HG02623 (cell line): ENCODE measurements around the gene VCL.
"Not testable (repeated sequence)": the region's sequence is repeated elsewhere in the genome, so short reads cannot be mapped to it uniquely, and the experiment has no call there.

ENCODE experiments used
- ATAC-seq: cut with Tn5 transposase; IDR thresholded peaks from one replicate; pipeline ENCODE4 v1.9.1; 2021; ENCODE audit warnings: moderate library complexity; ENCODE audit not compliant: unreplicated experiment

Gene VCL

DNA sequence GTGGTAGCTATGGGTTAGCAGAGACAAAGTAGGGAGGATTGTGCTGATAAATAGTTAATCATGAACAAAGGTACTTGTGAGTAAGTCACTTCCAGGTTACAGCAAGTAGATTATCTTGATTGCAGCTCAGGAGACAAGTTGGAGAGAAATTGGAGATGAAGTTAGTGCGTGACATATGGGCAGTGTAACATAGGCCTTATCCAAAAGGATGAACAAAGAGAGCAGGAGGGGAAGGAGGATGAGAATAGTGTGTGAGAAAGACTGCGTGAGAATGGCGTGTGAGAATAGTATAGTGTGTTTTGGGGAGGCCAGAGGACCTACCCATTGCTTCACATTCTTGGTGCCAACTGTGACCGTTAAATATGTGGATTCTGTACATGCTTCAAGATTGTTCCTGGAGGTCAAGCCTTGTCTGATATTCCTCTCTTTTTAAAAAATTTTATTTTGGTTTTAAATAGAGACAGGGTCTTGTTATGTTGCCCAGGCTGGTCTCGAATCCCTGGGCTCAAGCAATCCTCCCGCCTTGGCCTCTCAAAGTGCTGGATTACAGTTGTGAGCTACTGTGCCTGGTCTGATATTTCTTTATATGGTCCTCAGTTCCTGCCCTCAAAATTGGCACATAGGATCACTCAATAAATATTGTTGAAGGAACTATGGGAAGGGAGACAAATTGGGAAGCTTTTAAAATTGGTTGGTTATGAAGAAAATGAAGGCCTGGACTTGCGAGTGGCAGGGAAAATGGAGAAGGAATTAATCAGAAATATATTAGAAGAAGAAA is 3.2 kb downstream of the VCL start:
- no peak for ATAC-seq

DNA sequence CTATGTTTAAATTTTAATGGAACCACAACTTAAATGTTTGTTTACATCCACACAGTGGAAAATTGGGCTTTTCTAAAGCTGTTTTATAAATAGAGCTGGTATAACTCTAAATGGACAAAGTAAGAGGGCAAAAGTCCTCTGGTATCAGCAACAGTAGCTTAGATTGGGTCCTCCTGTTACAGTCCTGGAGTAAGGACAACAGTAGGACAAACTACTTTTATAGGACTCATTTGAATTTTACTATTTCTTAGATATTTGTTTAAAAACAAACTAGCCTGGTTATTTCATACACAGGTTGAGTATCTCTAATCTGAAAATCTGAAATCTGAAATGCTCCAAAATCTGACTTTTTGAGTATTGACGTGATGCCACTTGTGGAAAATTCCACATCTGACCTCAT is 8.4 kb downstream of the VCL start:
- no peak for ATAC-seq

DNA sequence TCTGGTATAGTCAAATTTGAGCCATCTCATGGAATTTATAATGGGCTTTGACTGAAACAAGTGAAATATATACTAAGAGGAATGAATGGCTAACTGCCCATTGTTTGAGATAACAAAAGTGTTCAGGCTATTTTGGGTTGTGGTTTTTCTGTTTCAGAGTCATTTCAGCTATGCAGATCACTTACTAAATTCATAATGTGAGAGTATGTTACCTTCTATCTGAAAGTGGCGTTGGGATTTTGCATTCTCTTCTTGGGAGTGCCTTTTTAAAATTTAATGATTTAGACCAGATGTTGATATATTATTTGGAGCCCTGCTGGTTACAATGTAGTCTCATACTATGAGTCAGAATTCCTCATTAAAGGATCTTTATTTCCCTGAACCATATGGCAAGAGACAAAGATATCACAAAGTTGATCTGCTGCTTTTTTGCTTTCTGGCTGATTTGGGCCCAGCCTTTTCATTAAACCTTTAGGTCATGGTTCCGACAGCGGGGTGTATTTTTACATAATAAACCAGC is 10.4 kb downstream of the VCL start:
- no peak for ATAC-seq

DNA sequence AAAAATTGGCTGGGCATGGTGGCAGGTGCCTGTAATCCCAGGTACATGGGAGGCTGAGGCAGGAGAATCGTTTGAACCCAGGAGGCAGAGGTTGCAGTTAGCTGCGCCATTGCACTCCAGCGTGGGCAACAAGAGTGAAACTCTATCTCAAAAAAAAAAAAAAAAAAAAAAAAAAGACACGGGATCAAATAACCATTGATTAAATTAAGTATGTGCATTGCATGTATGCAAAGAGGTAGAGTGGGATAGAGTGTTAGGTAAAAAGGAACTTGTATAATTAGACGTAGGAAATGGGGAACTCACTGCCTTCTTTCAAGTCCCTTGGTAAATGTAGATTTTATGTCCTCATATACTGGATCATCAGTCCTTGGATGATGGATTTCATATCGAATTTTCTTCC is 13.1 kb downstream of the VCL start:
- no peak for ATAC-seq

- no peak for ATAC-seq
These were observed 13.9 kb downstream of the VCL start for GRCh38 chr10:74011770-74012169.

GRCh38 chr10:74012480-74012879 is 14.6 kb downstream of the VCL start:
- ATAC-seq = no peak

GRCh38 chr10:74013004-74013403 is 15.1 kb downstream of the VCL start:
- ATAC-seq = no peak

DNA sequence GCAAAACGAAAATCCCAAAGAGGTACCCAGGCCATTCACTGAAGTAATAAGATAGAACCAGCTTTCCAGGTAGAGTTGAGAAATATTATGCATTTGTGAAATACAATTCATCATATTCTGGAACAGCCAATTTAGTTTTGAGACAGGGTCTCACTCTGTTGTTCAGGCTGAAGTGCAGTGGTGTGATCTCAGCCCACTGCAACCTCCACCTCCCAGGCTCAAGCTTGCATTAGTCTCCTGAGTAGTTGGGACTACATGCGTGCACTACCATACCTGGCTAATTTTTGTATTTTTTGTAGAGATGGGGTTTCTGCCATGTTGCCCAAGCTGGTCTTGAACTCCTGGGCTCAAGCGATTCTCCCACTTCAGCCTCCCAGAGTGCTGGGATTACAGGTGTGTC is 16.7 kb downstream of the VCL start:
- ATAC-seq = not testable (repeated sequence)

DNA sequence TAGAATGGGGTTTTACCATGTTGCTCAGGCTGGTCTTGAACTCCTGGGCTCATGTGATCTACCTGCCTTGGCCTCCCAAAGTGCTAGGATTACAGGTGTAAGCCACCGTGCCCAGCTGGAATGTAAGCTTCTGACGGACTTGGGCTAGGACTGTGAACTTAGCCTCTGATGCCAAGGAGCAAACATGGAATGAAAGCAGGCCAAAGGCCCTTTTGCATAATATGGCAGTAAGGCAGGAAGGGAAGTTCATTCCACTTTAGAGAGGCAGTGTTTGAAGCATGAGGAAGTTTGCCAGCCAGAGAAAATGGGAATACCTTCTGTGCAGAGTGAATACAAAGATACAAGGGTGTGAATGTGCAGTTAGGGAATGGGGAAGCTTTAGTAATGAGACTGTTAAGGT is 20.3 kb downstream of the VCL start:
- no peak for ATAC-seq

DNA sequence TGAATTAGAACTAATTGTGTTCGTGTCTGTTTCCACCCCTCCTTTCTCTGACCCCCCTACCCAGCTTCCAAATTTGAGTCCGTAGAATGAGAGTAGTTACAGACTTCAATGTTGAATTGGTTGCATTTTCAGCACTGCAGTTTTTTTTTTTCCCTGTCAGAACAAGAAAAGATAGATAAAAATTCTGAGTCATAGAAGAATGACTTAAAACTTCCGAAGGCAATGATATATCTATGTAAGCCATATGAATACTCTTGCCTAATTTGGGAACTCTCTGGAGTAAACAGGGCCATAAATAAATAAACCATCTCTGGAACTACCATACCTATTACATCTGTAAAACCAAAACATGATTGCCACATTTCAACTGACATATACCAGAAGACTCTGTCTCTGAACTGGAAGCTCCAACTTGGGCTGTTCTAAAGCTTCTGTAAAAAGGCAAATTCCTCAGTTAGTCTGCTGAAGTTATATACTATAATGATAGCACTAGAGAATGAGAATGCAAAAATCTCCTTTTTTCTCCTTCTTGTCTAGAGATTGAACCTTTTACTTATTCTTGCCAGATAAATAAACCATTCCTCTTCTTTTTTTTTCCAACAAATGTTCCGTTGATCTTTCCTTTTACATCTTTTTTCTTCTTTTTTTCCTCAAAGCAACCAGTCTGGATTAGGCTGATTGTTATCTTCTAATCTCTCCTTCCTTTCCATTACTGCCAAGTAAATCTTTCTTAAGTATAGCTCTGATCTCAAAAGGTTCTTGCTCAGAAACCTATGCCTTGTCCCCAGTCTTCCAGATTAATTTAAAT is 23.5 kb downstream of the VCL start:
- ATAC-seq = no peak

DNA sequence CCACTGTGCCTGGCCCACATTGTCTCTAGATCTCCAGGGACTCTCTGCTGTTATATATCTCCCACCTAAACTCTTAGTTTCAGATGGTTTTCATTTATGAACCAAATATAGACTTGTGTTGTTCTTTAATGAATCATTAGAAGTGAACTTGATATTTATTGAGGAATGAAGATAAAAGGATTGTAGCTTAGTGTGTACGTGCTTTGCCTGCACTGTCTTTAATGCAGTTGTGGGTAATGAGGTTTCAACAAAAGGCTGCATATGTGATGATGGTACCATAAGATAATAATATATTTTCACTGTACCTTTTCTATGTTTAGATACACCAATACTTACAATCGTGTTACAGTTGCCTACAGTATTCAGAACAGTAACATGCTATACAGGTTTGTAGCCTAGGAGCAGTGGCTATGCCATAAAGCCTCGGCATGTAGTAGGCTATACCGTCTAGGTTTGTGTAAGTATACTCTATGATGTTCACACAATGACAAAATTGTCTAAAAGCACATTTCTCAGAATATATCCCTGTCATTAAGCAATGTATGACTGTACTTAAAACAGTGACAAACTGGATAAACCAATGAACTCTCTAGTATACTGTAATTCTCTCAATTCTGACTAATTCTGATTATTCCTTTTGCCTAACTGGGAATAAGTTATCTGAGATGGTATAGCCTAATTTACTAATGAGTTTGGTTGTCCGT is 25.2 kb downstream of the VCL start:
- ATAC-seq = no peak

GRCh38 chr10:74024600-74024999 is 26.7 kb downstream of the VCL start:
- no peak for ATAC-seq

- ATAC-seq = no peak
These were observed 27.6 kb downstream of the VCL start for GRCh38 chr10:74025380-74025978.

DNA sequence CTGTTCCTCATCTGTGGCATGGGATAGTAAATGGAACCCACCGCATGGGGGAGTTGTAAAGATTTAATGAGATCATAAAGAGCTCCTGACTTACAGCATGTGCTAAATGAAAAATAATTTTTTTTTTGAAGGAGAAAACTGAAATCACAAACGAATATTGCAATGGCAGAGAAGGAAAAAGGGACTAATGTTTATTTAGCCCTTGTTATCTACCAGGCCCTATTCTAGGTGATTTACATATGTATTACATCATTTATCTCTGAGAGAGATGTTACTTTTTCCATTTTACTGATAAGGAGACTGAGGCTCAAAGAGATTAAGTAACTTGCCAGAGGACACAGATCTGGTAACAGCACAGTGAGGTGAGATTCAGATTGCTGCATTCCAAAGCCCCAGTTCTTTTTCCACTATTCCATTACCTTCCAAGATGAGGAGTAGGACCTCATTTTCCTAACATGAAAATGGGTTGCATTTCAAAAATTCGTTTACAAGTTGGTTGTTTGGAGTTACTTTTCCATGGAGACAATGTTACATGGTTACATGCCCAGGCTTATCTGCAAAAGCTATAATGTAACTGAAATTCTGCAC is 28.6 kb downstream of the VCL start:
- no peak for ATAC-seq

GRCh38 chr10:74027702-74028101 is 29.8 kb downstream of the VCL start:
- no peak for ATAC-seq

DNA sequence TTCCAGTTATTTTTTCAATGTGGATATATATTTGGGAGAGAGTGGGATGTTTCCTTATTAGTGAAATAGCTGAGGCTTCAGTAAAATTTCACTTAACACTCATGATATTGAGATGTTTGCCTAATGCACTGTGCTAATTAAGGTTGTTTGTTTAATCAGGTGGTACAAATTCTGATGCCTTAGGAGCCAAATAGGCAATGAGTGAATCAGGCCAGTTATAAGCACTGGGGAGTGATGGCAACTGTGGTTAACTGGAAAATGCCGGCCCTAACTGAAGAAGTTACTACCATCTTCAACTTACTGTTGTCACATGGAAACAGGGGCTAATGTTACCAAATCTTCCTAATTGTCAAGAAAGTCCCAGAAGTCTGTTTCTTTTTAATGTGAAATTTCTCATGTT is 32.0 kb downstream of the VCL start:
- ATAC-seq = no peak

DNA sequence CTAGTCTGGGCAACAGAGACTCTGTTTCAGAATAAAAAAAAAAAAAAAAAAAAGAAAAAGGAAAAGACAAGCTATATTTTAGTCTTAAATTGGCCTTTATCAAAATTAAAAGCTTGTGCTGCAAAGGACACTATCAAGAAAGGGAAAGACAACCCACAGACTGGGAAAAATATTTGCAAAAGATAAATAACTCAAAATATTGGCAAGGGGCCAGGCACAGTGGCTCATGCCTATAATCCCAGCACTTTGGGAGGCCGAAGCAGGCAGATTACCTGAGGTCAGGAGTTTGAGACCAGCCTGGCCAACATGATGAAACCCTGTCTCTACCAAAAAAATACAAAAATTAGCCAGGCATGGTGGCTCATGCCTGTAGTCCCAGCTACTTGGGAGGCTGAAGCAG is 34.3 kb downstream of the VCL start:
- ATAC-seq = not testable (repeated sequence)

- ATAC-seq = no peak
These were observed 35.2 kb downstream of the VCL start for GRCh38 chr10:74032900-74033655.

GRCh38 chr10:74033702-74034101 is 35.8 kb downstream of the VCL start:
- ATAC-seq = no peak

GRCh38 chr10:74034301-74034700 is 36.4 kb downstream of the VCL start:
- no peak for ATAC-seq
